ENCODE results near the gene PRMT5.
"Not testable (repeated sequence)": the region's sequence is repeated elsewhere in the genome, so short reads cannot be mapped to it uniquely, and the experiment has no call there.

PRMT5 gene

DNA sequence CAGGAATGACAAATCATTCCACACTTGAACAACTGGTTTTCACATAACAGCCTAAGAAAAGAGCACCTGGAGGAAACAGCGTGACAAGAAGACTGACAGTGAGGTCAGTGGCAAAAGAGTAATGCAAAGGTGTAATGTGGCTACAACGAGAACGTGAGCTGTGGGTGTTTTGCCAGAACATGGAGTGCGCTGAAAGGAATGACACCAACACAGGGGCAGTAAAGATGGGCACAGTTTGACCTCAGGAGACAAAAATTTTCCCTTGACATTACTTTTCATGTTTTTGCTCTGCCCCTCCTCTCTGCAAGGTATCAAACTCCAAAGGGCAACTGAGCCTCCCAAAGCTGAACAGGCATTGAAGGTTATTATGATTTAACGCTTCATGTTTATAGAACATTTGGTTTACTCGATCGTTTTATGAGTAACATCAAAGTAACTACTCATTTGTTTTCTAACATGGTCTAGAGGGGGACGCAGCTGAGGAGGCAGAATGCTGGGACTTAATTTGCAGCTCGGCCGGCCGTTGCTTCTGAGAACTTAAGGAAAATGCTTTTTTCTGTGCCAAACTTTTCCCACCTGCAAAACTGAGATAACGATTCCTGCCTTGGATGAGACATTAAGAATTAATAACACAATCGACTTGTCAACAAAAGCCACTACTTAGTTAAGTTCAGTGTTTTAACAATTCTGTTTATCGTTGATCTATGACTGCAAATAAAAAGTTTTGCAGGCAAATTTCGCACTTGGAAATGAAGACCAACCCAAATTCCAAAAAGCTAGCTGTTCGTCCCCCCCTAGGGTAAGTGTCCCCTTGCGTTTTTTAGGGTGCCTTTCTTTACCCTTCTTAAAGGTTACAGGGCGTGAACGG lies 26.8 kb upstream of the PRMT5 start:
- TF ChIP-seq, protein P1, sequence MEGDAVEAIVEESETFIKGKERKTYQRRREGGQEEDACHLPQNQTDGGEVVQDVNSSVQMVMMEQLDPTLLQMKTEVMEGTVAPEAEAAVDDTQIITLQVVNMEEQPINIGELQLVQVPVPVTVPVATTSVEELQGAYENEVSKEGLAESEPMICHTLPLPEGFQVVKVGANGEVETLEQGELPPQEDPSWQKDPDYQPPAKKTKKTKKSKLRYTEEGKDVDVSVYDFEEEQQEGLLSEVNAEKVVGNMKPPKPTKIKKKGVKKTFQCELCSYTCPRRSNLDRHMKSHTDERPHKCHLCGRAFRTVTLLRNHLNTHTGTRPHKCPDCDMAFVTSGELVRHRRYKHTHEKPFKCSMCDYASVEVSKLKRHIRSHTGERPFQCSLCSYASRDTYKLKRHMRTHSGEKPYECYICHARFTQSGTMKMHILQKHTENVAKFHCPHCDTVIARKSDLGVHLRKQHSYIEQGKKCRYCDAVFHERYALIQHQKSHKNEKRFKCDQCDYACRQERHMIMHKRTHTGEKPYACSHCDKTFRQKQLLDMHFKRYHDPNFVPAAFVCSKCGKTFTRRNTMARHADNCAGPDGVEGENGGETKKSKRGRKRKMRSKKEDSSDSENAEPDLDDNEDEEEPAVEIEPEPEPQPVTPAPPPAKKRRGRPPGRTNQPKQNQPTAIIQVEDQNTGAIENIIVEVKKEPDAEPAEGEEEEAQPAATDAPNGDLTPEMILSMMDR (IDR thresholded peaks at IDR 0.05; ENCODE audit: low read depth, low read length) = no peak
- H3K4me3 ChIP-seq (replicated peaks in 1 of 2; ENCODE audit: low read depth in 2 of 2, low read length in 2 of 2) = peak overlapping the region; percentile 66 to 70
- no peak for DNase-seq (ENCODE audit: low read depth in 2 of 2)

DNA sequence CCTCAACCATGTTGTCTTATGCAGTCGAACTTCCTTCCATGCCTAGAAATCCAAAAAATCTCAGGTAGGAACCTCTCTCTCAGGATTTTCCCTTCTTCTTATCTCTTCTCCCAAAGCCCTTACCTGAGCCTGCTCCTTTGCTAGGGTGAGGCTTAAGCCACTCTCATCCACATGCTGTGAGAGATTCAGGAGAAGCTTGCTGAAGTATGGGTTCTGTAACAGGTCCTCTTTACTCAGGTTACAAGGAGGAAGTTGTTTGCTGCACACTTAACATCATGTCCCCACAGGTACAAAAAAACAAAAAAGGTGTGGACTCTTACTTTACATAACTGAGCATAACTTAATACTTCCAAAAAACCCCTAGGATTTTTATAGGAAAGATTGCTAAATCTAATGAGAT lies 23.2 kb upstream of the PRMT5 start:
- H3K4me3 ChIP-seq (replicated peaks in 1 of 2; ENCODE audit: low read depth in 2 of 2, low read length in 2 of 2) = no peak overlapping the region

DNA sequence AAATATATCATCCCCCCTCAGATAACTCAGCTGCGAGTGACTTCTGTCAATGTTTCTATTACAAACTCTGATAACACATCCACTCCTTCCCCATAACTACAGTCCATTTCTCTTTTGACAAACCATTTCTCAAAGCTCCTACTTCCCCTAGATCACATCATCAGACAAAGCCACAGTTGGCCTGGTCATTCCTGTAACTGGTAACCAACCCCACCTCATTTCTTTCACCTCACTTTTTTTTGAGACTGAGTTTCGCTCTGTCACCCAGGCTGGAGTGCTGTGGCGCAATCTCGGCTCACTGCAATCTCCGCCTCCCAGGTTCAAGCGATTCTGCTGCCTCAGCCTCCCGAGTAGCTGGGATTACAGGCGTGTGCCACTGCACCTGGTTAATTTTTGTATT lies 22.6 kb upstream of the PRMT5 start:
- not testable (repeated sequence) for H3K4me3 ChIP-seq (replicated peaks in 1 of 2; ENCODE audit: low read depth in 2 of 2, low read length in 2 of 2); DNase-seq (ENCODE audit: low read depth in 2 of 2)

More for the DNA sequence above, 23.2 kb upstream of the PRMT5 start:
- TF ChIP-seq, protein P1 (IDR thresholded peaks at IDR 0.05; ENCODE audit: low read depth, low read length) = no peak
- DNase-seq (ENCODE audit: low read depth in 2 of 2) = no peak

DNA sequence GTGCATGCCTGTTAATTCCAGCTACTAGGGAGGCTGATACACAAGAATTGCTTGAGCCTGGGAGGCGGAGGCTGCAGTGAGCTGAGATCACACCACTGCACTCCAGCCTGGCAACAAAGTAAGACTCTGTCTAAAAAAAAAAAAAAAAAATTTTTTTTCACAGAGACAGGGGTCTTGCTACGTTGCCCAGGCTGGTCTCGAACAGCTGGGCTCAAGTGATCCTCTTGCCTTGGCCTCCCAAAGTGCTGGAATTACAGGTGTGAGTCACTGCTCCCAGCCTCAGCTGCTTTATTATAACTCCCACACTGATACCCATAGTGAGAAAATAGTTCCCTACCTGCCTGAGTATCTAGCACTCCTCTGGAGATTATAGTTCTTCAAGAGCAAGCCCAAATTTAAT lies 16.5 kb upstream of the PRMT5 start:
- no peak for DNase-seq (ENCODE audit: low read depth in 2 of 2)
- TF ChIP-seq, protein P1 (IDR thresholded peaks at IDR 0.05; ENCODE audit: low read depth, low read length) = no peak
- no peak overlapping the region for H3K4me3 ChIP-seq (replicated peaks in 1 of 2; ENCODE audit: low read depth in 2 of 2, low read length in 2 of 2)

DNA sequence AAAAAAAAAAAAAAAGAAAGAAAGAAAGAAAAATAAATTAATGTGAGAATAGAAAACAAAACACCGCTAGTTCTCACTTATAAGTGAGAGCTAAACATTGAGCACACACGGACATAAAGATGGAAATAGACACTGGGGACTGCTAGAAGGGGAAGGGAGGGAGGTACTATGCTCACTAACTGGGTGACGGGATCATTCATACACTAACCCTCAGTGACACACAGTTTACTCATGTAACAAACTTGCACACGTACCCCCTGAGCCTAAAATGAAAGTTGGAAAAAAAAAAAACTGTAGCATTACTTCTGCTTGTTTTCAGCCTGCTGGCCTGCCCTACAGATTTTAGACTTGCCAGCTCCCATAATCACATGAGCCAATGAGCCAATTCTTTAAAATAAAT lies 10.5 kb upstream of the PRMT5 start:
- TF ChIP-seq, protein P1 (IDR thresholded peaks at IDR 0.05; ENCODE audit: low read depth, low read length) = no peak
- DNase-seq (ENCODE audit: low read depth in 2 of 2) = peak in 1 of 2 donors; percentile 74
- H3K4me3 ChIP-seq (replicated peaks in 1 of 2; ENCODE audit: low read depth in 2 of 2, low read length in 2 of 2) = no peak overlapping the region

DNA sequence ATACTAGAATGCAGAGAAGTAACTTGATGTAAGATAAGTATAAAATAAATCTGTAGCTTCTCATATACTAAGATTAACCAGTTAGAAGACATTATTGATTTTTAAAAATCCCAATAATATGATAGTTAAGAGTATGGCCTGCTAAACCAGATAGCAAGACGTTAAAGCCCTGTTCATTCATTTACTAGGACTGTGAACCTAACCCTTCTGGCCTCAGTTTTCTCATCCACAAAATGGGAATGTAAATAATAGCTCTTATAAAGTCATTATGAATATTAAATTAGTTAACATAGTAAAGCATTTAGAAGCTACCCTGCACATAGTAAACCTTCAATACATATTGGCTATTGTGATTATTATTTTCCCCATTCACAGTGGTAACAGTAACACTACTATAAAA lies 6.0 kb upstream of the PRMT5 start:
- no peak overlapping the region for H3K4me3 ChIP-seq (replicated peaks in 1 of 2; ENCODE audit: low read depth in 2 of 2, low read length in 2 of 2)
- TF ChIP-seq, protein P1 (IDR thresholded peaks at IDR 0.05; ENCODE audit: low read depth, low read length) = no peak
- DNase-seq (ENCODE audit: low read depth in 2 of 2) = no peak

DNA sequence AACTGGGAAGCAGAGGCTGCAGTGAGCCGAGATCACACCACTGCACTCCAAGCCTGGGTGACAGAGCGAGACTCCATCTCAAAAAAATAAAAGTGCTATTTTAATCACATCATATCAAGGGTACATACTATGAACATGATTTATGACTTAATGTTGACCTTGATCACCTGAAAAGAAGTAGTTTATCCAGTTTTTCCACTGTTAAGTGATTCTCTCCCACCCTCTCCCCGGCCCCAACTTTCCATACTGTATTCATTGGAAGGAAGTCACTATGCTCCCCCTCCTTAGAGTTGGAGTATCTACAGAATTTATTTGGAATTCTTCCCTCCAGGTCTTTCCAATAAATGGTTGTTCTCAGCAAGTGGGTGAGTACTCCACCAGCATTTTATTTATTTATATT lies 3.0 kb upstream of the PRMT5 start:
- H3K4me3 ChIP-seq (replicated peaks in 1 of 2; ENCODE audit: low read depth in 2 of 2, low read length in 2 of 2) = no peak overlapping the region
- TF ChIP-seq, protein P1 (IDR thresholded peaks at IDR 0.05; ENCODE audit: low read depth, low read length) = no peak
- DNase-seq (ENCODE audit: low read depth in 2 of 2) = no peak

Data from cardiac fibroblast (primary cell).